Uterus (tissue), 2 donors: ENCODE results near the gene TMEM92.

Source experiments
- POLR2A ChIP-seq, 2 donors: fragments of 450-650 bp; IDR thresholded peaks; one replicate each; pipeline ENCODE4 v1.6.1; 2016; ENCODE audit warnings: antibody characterized with exemption in 2 of 2, mild to moderate bottlenecking in 1 of 2, moderate library complexity in 1 of 2
- TF ChIP-seq, protein P1 (sequence below), 4 experiments: fragments of 200-600 bp in 2 of 4; fragments of 450-650 bp in 2 of 4; sonication (generic) in 2 of 4; IDR thresholded peaks; one replicate each; pipeline ENCODE4 v1.5.1; 2016 to 2019; ENCODE audit warnings: antibody characterized with exemption in 4 of 4, mild to moderate bottlenecking in 2 of 4, moderate library complexity in 1 of 4

- TF ChIP-seq, protein P1, sequence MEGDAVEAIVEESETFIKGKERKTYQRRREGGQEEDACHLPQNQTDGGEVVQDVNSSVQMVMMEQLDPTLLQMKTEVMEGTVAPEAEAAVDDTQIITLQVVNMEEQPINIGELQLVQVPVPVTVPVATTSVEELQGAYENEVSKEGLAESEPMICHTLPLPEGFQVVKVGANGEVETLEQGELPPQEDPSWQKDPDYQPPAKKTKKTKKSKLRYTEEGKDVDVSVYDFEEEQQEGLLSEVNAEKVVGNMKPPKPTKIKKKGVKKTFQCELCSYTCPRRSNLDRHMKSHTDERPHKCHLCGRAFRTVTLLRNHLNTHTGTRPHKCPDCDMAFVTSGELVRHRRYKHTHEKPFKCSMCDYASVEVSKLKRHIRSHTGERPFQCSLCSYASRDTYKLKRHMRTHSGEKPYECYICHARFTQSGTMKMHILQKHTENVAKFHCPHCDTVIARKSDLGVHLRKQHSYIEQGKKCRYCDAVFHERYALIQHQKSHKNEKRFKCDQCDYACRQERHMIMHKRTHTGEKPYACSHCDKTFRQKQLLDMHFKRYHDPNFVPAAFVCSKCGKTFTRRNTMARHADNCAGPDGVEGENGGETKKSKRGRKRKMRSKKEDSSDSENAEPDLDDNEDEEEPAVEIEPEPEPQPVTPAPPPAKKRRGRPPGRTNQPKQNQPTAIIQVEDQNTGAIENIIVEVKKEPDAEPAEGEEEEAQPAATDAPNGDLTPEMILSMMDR (IDR thresholded peaks at IDR 0.05) = no peak
- TF ChIP-seq POLR2A (IDR thresholded peaks at IDR 0.05) = no peak
These were observed 48.8 kb downstream of the TMEM92 start for GRCh38 chr17:50323060-50323459.
